Small intestine (tissue), 7 donors: ENCODE data around the gene MSH4. TPM values are rescaled to one million over a fixed set of nuclear protein-coding genes. Genes with fewer than 3 reads are reported as not detected.
"Not testable (repeated sequence)": the region's sequence is repeated elsewhere in the genome, so short reads cannot be mapped to it uniquely, and the experiment has no call there.

ENCODE experiments used
- DNase-seq, 2 donors: peaks; one replicate each; pipeline versions ENCODE4 v3.0.0 to v3.0.0-alpha.2; 2013
- FAIRE-seq: peaks from 2 replicates; lab custom pipeline; 2012; peaks lifted over from hg19 to GRCh38; lab: Jason Lieb, UNC
- H3K27ac ChIP-seq, 3 donors: one replicate each; pipeline ENCODE4 v1.5.1; 2013; ENCODE audit warnings: low read length in 2 of 3, mild to moderate bottlenecking in 2 of 3, control low read depth in 1 of 3, inconsistent platforms in 1 of 3, low read depth in 1 of 3, moderate library complexity in 1 of 3
- H3K27me3 ChIP-seq, 3 donors: one replicate each; pipeline ENCODE4 v1.6.1; 2013; ENCODE audit warnings: low read length in 3 of 3, inconsistent platforms in 1 of 3; ENCODE audit not compliant: control insufficient read depth in 3 of 3, insufficient read depth in 3 of 3
- H3K36me3 ChIP-seq, 3 donors: one replicate each; pipeline ENCODE4 v1.6.1; 2013; ENCODE audit warnings: low read length in 3 of 3, inconsistent platforms in 1 of 3, low read depth in 1 of 3, mild to moderate bottlenecking in 1 of 3, moderate library complexity in 1 of 3; ENCODE audit not compliant: control insufficient read depth in 3 of 3, insufficient read depth in 2 of 3
- H3K4me1 ChIP-seq, 3 donors: one replicate each; pipeline ENCODE4 v1.6.1; 2013; ENCODE audit warnings: low read length in 2 of 3, inconsistent platforms in 1 of 3, low read depth in 1 of 3, mild to moderate bottlenecking in 1 of 3, moderate library complexity in 1 of 3; ENCODE audit not compliant: control insufficient read depth in 3 of 3, insufficient read depth in 2 of 3
- H3K4me3 ChIP-seq, 3 donors: one replicate each; pipeline ENCODE4 v1.5.1; 2013; ENCODE audit warnings: low read length in 3 of 3, control low read depth in 1 of 3, inconsistent platforms in 1 of 3, low read depth in 1 of 3, mild to moderate bottlenecking in 1 of 3, moderate library complexity in 1 of 3
- H3K9me3 ChIP-seq, 2 donors: one replicate each; pipeline ENCODE4 v1.6.1; 2013; ENCODE audit warnings: low read depth in 1 of 2, low read length in 1 of 2; ENCODE audit not compliant: control insufficient read depth in 2 of 2, insufficient read depth in 1 of 2
- WGBS, 3 donors: extraction: QIAGEN DNeasy Blood & Tissue Kit; methylation state at CpG; one replicate each; pipeline ENCODE4 v1.1.7; 2013; 5-methylcytosine and 5-hydroxymethylcytosine counted together
- polyA plus RNA-seq, 4 donors: library from polyadenylated mRNA; stranded (reverse) in 3 of 4; unstranded in 1 of 4; fragments of 200-250 nt in 3 of 4; fragments of 120-200 nt in 1 of 4; gene quantifications; one replicate each; pipeline versions ENCODE4 v1.2.1 to v1.2.3, GENCODE V29; 2013
- donor health status: healthy with polysubstance abuse.
- donor health status: control.
- donor health status: control.
- donor health status: Bipolar disorder and iron deficiency.
- donor health status: healthy.

MSH4 gene
- polyA plus RNA-seq, 4 donors, result 0.04 to 0.21 TPM; not detected in 2

GRCh38 chr1:75916834-75917233 is 120.2 kb downstream of the MSH4 start:
- H3K27ac ChIP-seq, result no peak overlapping the region
- H3K27me3 ChIP-seq, result no peaks in the 10 kb centered on the region
- no peaks in the 10 kb centered on the region for H3K36me3 ChIP-seq
- no peaks in the 10 kb centered on the region for H3K9me3 ChIP-seq
- H3K4me1 ChIP-seq, result no peaks in the 10 kb centered on the region
- WGBS, 3 donors, result 71 to 77% (median 72%) methylated on average over 2 of the region's 2 CpGs
- FAIRE-seq, result no peak
- no peak for DNase-seq
- no peak overlapping the region for H3K4me3 ChIP-seq

GRCh38 chr1:75922698-75923097 is 126.0 kb downstream of the MSH4 start:
- no peaks in the 10 kb centered on the region for H3K27me3 ChIP-seq
- no peaks in the 10 kb centered on the region for H3K9me3 ChIP-seq
- 85 to 89% (median 87%) methylated on average over 1 of the region's 1 CpG for WGBS, 3 donors
- FAIRE-seq (peak; percentile 39), DNase-seq (no peak)
- no peaks in the 10 kb centered on the region for H3K4me1 ChIP-seq
- H3K36me3 ChIP-seq, result no peaks in the 10 kb centered on the region
- no peak overlapping the region for H3K4me3 ChIP-seq
- no peak overlapping the region for H3K27ac ChIP-seq

GRCh38 chr1:75932304-75932703 is 135.6 kb downstream of the MSH4 start, which contains the start of gene ASB17:
Gene ASB17 (minus strand): TSS chr1:75932404. CDS start chr1:75932291, 113 bp downstream.
- Histone ChIP-seq H3K9me3 (no peaks in the 10 kb centered on the region), H3K4me1 (no peaks in the 10 kb centered on the region), H3K4me3 (no peak within 1 kb of the TSS), H3K27ac (no peak within 1 kb of the TSS), H3K36me3 (no peaks in the 10 kb centered on the region), H3K27me3 (no peaks in the 10 kb centered on the region)
- FAIRE-seq, result no peak
- WGBS, 3 donors, result 69 to 91% (median 71%) methylated on average over 1 of the region's 1 CpG
- no peak for DNase-seq

- no peak for DNase-seq
- no peak for FAIRE-seq
- Histone ChIP-seq H3K27me3 (no peaks in the 10 kb centered on the region), H3K9me3 (no peaks in the 10 kb centered on the region), H3K36me3 (no peaks in the 10 kb centered on the region), H3K27ac (no peak overlapping the region), H3K4me3 (no peak overlapping the region), H3K4me1 (no peaks in the 10 kb centered on the region)
- 21 to 25% (median 21%) methylated on average over 1 of the region's 1 CpG for WGBS, 3 donors
Observed at GRCh38 chr1:75937034-75937433, 140.4 kb downstream of the MSH4 start.

- not testable (repeated sequence) for FAIRE-seq
- WGBS, 3 donors, result 62 to 64% (median 63%) methylated on average over 4 of the region's 4 CpGs
Observed at GRCh38 chr1:75943037-75943436, 146.4 kb downstream of the MSH4 start.

GRCh38 chr1:75950176-75950575 is 153.5 kb downstream of the MSH4 start:
- Histone ChIP-seq H3K27ac (no peak overlapping the region), H3K4me3 (no peak overlapping the region), H3K36me3 (no peaks in the 10 kb centered on the region), H3K9me3 (no peaks in the 10 kb centered on the region), H3K27me3 (no peaks in the 10 kb centered on the region), H3K4me1 (no peaks in the 10 kb centered on the region)
- FAIRE-seq, result no peak
- DNase-seq, result no peak
- 80 to 88% (median 85%) methylated on average over 3 of the region's 3 CpGs for WGBS, 3 donors

More at GRCh38 chr1:75943037-75943436, 146.4 kb downstream of the MSH4 start:
- DNase-seq, H3K4me3 ChIP-seq, H3K27ac ChIP-seq, H3K4me1 ChIP-seq, H3K27me3 ChIP-seq, H3K36me3 ChIP-seq: not testable (repeated sequence)
- peaks cover 2 to 10% of the 10 kb centered on the region in 2 donors for H3K9me3 ChIP-seq

- WGBS, 3 donors, result 70 to 79% (median 77%) methylated on average over 1 of the region's 1 CpG
- no peak for DNase-seq
- Histone ChIP-seq H3K27ac (no peak overlapping the region), H3K27me3 (no peaks in the 10 kb centered on the region), H3K4me3 (no peak overlapping the region), H3K4me1 (no peaks in the 10 kb centered on the region), H3K9me3 (no peaks in the 10 kb centered on the region), H3K36me3 (no peaks in the 10 kb centered on the region)
- no peak for FAIRE-seq
Observed at GRCh38 chr1:75952016-75952415, 155.3 kb downstream of the MSH4 start.

GRCh38 chr1:75953461-75953860 is 156.8 kb downstream of the MSH4 start:
- DNase-seq, result no peak
- no peaks in the 10 kb centered on the region for H3K9me3 ChIP-seq
- WGBS, 3 donors, result 77 to 86% (median 85%) methylated on average over 4 of the region's 4 CpGs

GRCh38 chr1:75954586-75954985 is 157.9 kb downstream of the MSH4 start:
- Histone ChIP-seq H3K4me1 (no peaks in the 10 kb centered on the region), H3K27me3 (no peaks in the 10 kb centered on the region), H3K36me3 (no peaks in the 10 kb centered on the region), H3K9me3 (no peaks in the 10 kb centered on the region), H3K27ac (no peak overlapping the region), H3K4me3 (no peak overlapping the region)
- FAIRE-seq (no peak), DNase-seq (no peak)

More at GRCh38 chr1:75953461-75953860, 156.8 kb downstream of the MSH4 start:
- FAIRE-seq, result no peak
- Histone ChIP-seq H3K27me3 (no peaks in the 10 kb centered on the region), H3K27ac (no peak overlapping the region), H3K36me3 (no peaks in the 10 kb centered on the region), H3K4me3 (no peak overlapping the region), H3K4me1 (no peaks in the 10 kb centered on the region)
